ENCODE data around the gene SORL1.

The SORL1 gene

GRCh38 chr11:121487191-121487590 lies 35.1 kb downstream of the SORL1 start:
- no peaks in the 10 kb centered on the region for H3K27me3 ChIP-seq (ENCODE audit: control insufficient read depth, insufficient read depth, low read length)
- H3K4me3 ChIP-seq (ENCODE audit: low read length) = no peak overlapping the region
- H3K36me3 ChIP-seq (ENCODE audit: control insufficient read depth, insufficient read depth, low read length) = peaks cover 9% of the 10 kb centered on the region
- DNase-seq (ENCODE audit: low read depth, low spot score) = no peak
- H3K9me3 ChIP-seq (ENCODE audit: control insufficient read depth, insufficient read depth, low read length) = no peaks in the 10 kb centered on the region
- H3K4me1 ChIP-seq (ENCODE audit: control insufficient read depth, insufficient read depth, low read length) = peaks cover 4% of the 10 kb centered on the region
- H3K27ac ChIP-seq (ENCODE audit: low read length) = no peak overlapping the region
- WGBS (ENCODE audit: insufficient coverage, insufficient read length) = no CpG with 5 or more reads among the region's 6 CpGs

- no CpG with 5 or more reads among the region's 2 CpGs for WGBS (ENCODE audit: insufficient coverage, insufficient read length)
- no peaks in the 10 kb centered on the region for H3K9me3 ChIP-seq (ENCODE audit: control insufficient read depth, insufficient read depth, low read length)
- no peaks in the 10 kb centered on the region for H3K4me1 ChIP-seq (ENCODE audit: control insufficient read depth, insufficient read depth, low read length)
- H3K4me3 ChIP-seq (ENCODE audit: low read length) = no peak overlapping the region
- H3K27ac ChIP-seq (ENCODE audit: low read length) = no peak overlapping the region
- peaks cover 9% of the 10 kb centered on the region for H3K36me3 ChIP-seq (ENCODE audit: control insufficient read depth, insufficient read depth, low read length)
- DNase-seq (ENCODE audit: low read depth, low spot score) = no peak
- H3K27me3 ChIP-seq (ENCODE audit: control insufficient read depth, insufficient read depth, low read length) = no peaks in the 10 kb centered on the region
These were observed 36.1 kb downstream of the SORL1 start for GRCh38 chr11:121488170-121488569.

- peaks cover 9% of the 10 kb centered on the region for H3K36me3 ChIP-seq (ENCODE audit: control insufficient read depth, insufficient read depth, low read length)
These were observed 36.5 kb downstream of the SORL1 start for GRCh38 chr11:121488641-121489040.

GRCh38 chr11:121489823-121490222 lies 37.7 kb downstream of the SORL1 start:
- no peaks in the 10 kb centered on the region for H3K9me3 ChIP-seq (ENCODE audit: control insufficient read depth, insufficient read depth, low read length)
- WGBS (ENCODE audit: insufficient coverage, insufficient read length) = no CpG with 5 or more reads among the region's 2 CpGs
- no peak overlapping the region for H3K27ac ChIP-seq (ENCODE audit: low read length)
- H3K27me3 ChIP-seq (ENCODE audit: control insufficient read depth, insufficient read depth, low read length) = no peaks in the 10 kb centered on the region
- no peak overlapping the region for H3K4me3 ChIP-seq (ENCODE audit: low read length)
- peaks cover 9% of the 10 kb centered on the region for H3K36me3 ChIP-seq (ENCODE audit: control insufficient read depth, insufficient read depth, low read length)
- peaks cover 2% of the 10 kb centered on the region; the same call in 1 of the 2 replicates for H3K4me1 ChIP-seq (ENCODE audit: control insufficient read depth, insufficient read depth, low read length)
- no peak for DNase-seq (ENCODE audit: low read depth, low spot score)

More at GRCh38 chr11:121488641-121489040, 36.5 kb downstream of the SORL1 start:
- Histone ChIP-seq H3K4me1 (ENCODE audit: control insufficient read depth, insufficient read depth, low read length) (no peaks in the 10 kb centered on the region), H3K27ac (ENCODE audit: low read length) (no peak overlapping the region), H3K27me3 (ENCODE audit: control insufficient read depth, insufficient read depth, low read length) (no peaks in the 10 kb centered on the region), H3K4me3 (ENCODE audit: low read length) (no peak overlapping the region), H3K9me3 (ENCODE audit: control insufficient read depth, insufficient read depth, low read length) (no peaks in the 10 kb centered on the region)
- no peak for DNase-seq (ENCODE audit: low read depth, low spot score)
- no CpG with 5 or more reads among the region's 6 CpGs for WGBS (ENCODE audit: insufficient coverage, insufficient read length)

GRCh38 chr11:121494355-121495099 lies 42.4 kb downstream of the SORL1 start:
- Histone ChIP-seq H3K27ac (ENCODE audit: low read length) (no peak overlapping the region), H3K9me3 (ENCODE audit: control insufficient read depth, insufficient read depth, low read length) (no peaks in the 10 kb centered on the region), H3K4me1 (ENCODE audit: control insufficient read depth, insufficient read depth, low read length) (peaks cover 2% of the 10 kb centered on the region; the same call in 1 of the 2 replicates), H3K4me3 (ENCODE audit: low read length) (no peak overlapping the region), H3K36me3 (ENCODE audit: control insufficient read depth, insufficient read depth, low read length) (peaks cover 6% of the 10 kb centered on the region; the same call in 1 of the 2 replicates), H3K27me3 (ENCODE audit: control insufficient read depth, insufficient read depth, low read length) (no peaks in the 10 kb centered on the region)
- no peak for DNase-seq (ENCODE audit: low read depth, low spot score)
- WGBS (ENCODE audit: insufficient coverage, insufficient read length) = no CpG with 5 or more reads among the region's 7 CpGs

- no peak for DNase-seq (ENCODE audit: low read depth, low spot score)
- H3K9me3 ChIP-seq (ENCODE audit: control insufficient read depth, insufficient read depth, low read length) = no peaks in the 10 kb centered on the region
- peaks cover 6% of the 10 kb centered on the region; the same call in 1 of the 2 replicates for H3K36me3 ChIP-seq (ENCODE audit: control insufficient read depth, insufficient read depth, low read length)
- H3K4me3 ChIP-seq (ENCODE audit: low read length) = no peak overlapping the region
- WGBS (ENCODE audit: insufficient coverage, insufficient read length) = no CpG with 5 or more reads among the region's 5 CpGs
- no peaks in the 10 kb centered on the region for H3K27me3 ChIP-seq (ENCODE audit: control insufficient read depth, insufficient read depth, low read length)
- no peak overlapping the region for H3K27ac ChIP-seq (ENCODE audit: low read length)
- H3K4me1 ChIP-seq (ENCODE audit: control insufficient read depth, insufficient read depth, low read length) = peaks cover 2% of the 10 kb centered on the region; the same call in 1 of the 2 replicates
These were observed 45.3 kb downstream of the SORL1 start for GRCh38 chr11:121497176-121497998.

- Histone ChIP-seq H3K4me1 (ENCODE audit: control insufficient read depth, insufficient read depth, low read length) (0 out of 2 replicates have a peak, but pooled peaks cover under 1% of the 10 kb centered on the region), H3K27ac (ENCODE audit: low read length) (no peak overlapping the region), H3K27me3 (ENCODE audit: control insufficient read depth, insufficient read depth, low read length) (no peaks in the 10 kb centered on the region), H3K4me3 (ENCODE audit: low read length) (no peak overlapping the region), H3K36me3 (ENCODE audit: control insufficient read depth, insufficient read depth, low read length) (peaks cover 6% of the 10 kb centered on the region; the same call in 1 of the 2 replicates), H3K9me3 (ENCODE audit: control insufficient read depth, insufficient read depth, low read length) (no peaks in the 10 kb centered on the region)
- no peak for DNase-seq (ENCODE audit: low read depth, low spot score)
- WGBS (ENCODE audit: insufficient coverage, insufficient read length) = no CpG with 5 or more reads among the region's 2 CpGs
These were observed 47.3 kb downstream of the SORL1 start for GRCh38 chr11:121499405-121499804.

GRCh38 chr11:121500275-121500674 lies 48.2 kb downstream of the SORL1 start:
- H3K9me3 ChIP-seq (ENCODE audit: control insufficient read depth, insufficient read depth, low read length) = no peaks in the 10 kb centered on the region
- H3K36me3 ChIP-seq (ENCODE audit: control insufficient read depth, insufficient read depth, low read length) = peaks cover 6% of the 10 kb centered on the region; the same call in 1 of the 2 replicates
- H3K27ac ChIP-seq (ENCODE audit: low read length) = no peak overlapping the region
- DNase-seq (ENCODE audit: low read depth, low spot score) = no peak
- no peak overlapping the region for H3K4me3 ChIP-seq (ENCODE audit: low read length)
- WGBS (ENCODE audit: insufficient coverage, insufficient read length) = no CpG with 5 or more reads among the region's 2 CpGs
- H3K4me1 ChIP-seq (ENCODE audit: control insufficient read depth, insufficient read depth, low read length) = no peaks in the 10 kb centered on the region
- H3K27me3 ChIP-seq (ENCODE audit: control insufficient read depth, insufficient read depth, low read length) = no peaks in the 10 kb centered on the region

GRCh38 chr11:121500717-121501116 lies 48.6 kb downstream of the SORL1 start:
- H3K36me3 ChIP-seq (ENCODE audit: control insufficient read depth, insufficient read depth, low read length) = peaks cover 6% of the 10 kb centered on the region; the same call in 1 of the 2 replicates
- WGBS (ENCODE audit: insufficient coverage, insufficient read length) = no CpG with 5 or more reads among the region's 1 CpG
- no peak overlapping the region for H3K27ac ChIP-seq (ENCODE audit: low read length)

GRCh38 chr11:121503051-121503450 lies 50.9 kb downstream of the SORL1 start:
- peaks cover 5% of the 10 kb centered on the region; the same call in 1 of the 2 replicates for H3K36me3 ChIP-seq (ENCODE audit: control insufficient read depth, insufficient read depth, low read length)
- H3K27ac ChIP-seq (ENCODE audit: low read length) = no peak overlapping the region
- no CpG with 5 or more reads among the region's 3 CpGs for WGBS (ENCODE audit: insufficient coverage, insufficient read length)

More at GRCh38 chr11:121500717-121501116, 48.6 kb downstream of the SORL1 start:
- H3K4me1 ChIP-seq (ENCODE audit: control insufficient read depth, insufficient read depth, low read length) = no peaks in the 10 kb centered on the region
- no peaks in the 10 kb centered on the region for H3K27me3 ChIP-seq (ENCODE audit: control insufficient read depth, insufficient read depth, low read length)
- H3K9me3 ChIP-seq (ENCODE audit: control insufficient read depth, insufficient read depth, low read length) = no peaks in the 10 kb centered on the region
- H3K4me3 ChIP-seq (ENCODE audit: low read length) = no peak overlapping the region
- DNase-seq (ENCODE audit: low read depth, low spot score) = no peak

More at GRCh38 chr11:121503051-121503450, 50.9 kb downstream of the SORL1 start:
- no peak for DNase-seq (ENCODE audit: low read depth, low spot score)
- Histone ChIP-seq H3K9me3 (ENCODE audit: control insufficient read depth, insufficient read depth, low read length) (no peaks in the 10 kb centered on the region), H3K27me3 (ENCODE audit: control insufficient read depth, insufficient read depth, low read length) (no peaks in the 10 kb centered on the region), H3K4me1 (ENCODE audit: control insufficient read depth, insufficient read depth, low read length) (no peaks in the 10 kb centered on the region), H3K4me3 (ENCODE audit: low read length) (no peak overlapping the region)

Measured in iPS DF 6.9 (cell line).